ENCODE results near the gene CCDC15.

The CCDC15 gene

GRCh38 chr11:124920356-124920755, 33.6 kb upstream of the CCDC15 start:
- no peak for TF ChIP-seq CTCF (IDR thresholded peaks at IDR 0.05; ENCODE audit: extremely low read depth, insufficient read depth, missing control alignments)
- in situ Hi-C loops (cut with MboI; ENCODE audit: low pct_unique_long_range_greater_than_20kb, low sequenced_read_pairs, unreplicated experiment), result no loop called here
- DNase-seq (ENCODE audit: low spot score), result no peak

- TF ChIP-seq CTCF (IDR thresholded peaks at IDR 0.05; ENCODE audit: extremely low read depth, insufficient read depth, missing control alignments), result no peak
- in situ Hi-C loops (cut with MboI; ENCODE audit: low pct_unique_long_range_greater_than_20kb, low sequenced_read_pairs, unreplicated experiment), result no loop called here
- peak; percentile 83 for DNase-seq (ENCODE audit: low spot score)
These were observed 33.0 kb upstream of the CCDC15 start for GRCh38 chr11:124920870-124921609.

DNA sequence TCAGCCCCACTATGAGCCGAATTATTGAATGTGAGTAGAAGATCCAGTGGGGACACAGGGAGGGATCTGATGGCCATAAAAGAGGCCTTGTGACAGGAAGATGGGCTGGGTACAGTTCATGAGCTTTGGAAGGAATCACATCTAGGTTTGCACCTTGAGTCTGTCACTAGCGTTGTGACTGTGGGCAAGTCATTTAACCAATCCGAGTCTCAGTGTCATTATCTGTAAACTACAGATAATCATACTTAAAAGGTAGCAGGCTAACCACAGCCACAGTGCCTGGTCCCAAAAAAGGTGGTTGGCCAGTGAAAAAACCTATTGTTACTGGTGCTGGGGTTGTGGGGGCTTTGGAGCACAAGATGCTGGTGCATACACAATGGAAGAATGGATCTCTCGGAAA, 31.2 kb upstream of the CCDC15 start:
- DNase-seq (ENCODE audit: low spot score), result no peak
- in situ Hi-C loops (cut with MboI; ENCODE audit: low pct_unique_long_range_greater_than_20kb, low sequenced_read_pairs, unreplicated experiment), result no loop called here
- TF ChIP-seq CTCF (IDR thresholded peaks at IDR 0.05; ENCODE audit: extremely low read depth, insufficient read depth, missing control alignments), result no peak

GRCh38 chr11:124923296-124923695, 30.7 kb upstream of the CCDC15 start:
- DNase-seq (ENCODE audit: low spot score), result no peak
- in situ Hi-C loops (cut with MboI; ENCODE audit: low pct_unique_long_range_greater_than_20kb, low sequenced_read_pairs, unreplicated experiment), result no loop called here

GRCh38 chr11:124928942-124929665, 24.9 kb upstream of the CCDC15 start:
- in situ Hi-C loops (cut with MboI; ENCODE audit: low pct_unique_long_range_greater_than_20kb, low sequenced_read_pairs, unreplicated experiment), result no loop called here
- DNase-seq (ENCODE audit: low spot score), result no peak
- TF ChIP-seq CTCF (IDR thresholded peaks at IDR 0.05; ENCODE audit: extremely low read depth, insufficient read depth, missing control alignments), result no peak

More at GRCh38 chr11:124923296-124923695, 30.7 kb upstream of the CCDC15 start:
- TF ChIP-seq CTCF (IDR thresholded peaks at IDR 0.05; ENCODE audit: extremely low read depth, insufficient read depth, missing control alignments), result no peak

GRCh38 chr11:124930799-124931198, 23.2 kb upstream of the CCDC15 start:
- no peak for TF ChIP-seq CTCF (IDR thresholded peaks at IDR 0.05; ENCODE audit: extremely low read depth, insufficient read depth, missing control alignments)
- no peak for DNase-seq (ENCODE audit: low spot score)
- in situ Hi-C loops (cut with MboI; ENCODE audit: low pct_unique_long_range_greater_than_20kb, low sequenced_read_pairs, unreplicated experiment), result no loop called here
